HG03097 (cell line): Measurements from ENCODE around the gene WFDC10B.
"Not testable (repeated sequence)": the region's sequence is repeated elsewhere in the genome, so short reads cannot be mapped to it uniquely, and the experiment has no call there.

Experiments
- ATAC-seq: cut with Tn5 transposase; IDR thresholded peaks from one replicate; pipeline ENCODE4 v1.9.1; 2021; ENCODE audit not compliant: unreplicated experiment, low FRiP score

WFDC10B gene

GRCh38 chr20:45704969-45705637 is at the start of gene WFDC10B:
Gene WFDC10B (minus strand): TSS chr20:45705019. CDS start chr20:45685992, 19,027 bp downstream.
- no peak for ATAC-seq

GRCh38 chr20:45752746-45753145 is 47.9 kb upstream of the WFDC10B start:
- no peak for ATAC-seq

GRCh38 chr20:45751721-45752120 is 46.9 kb upstream of the WFDC10B start:
- no peak for ATAC-seq

GRCh38 chr20:45745015-45745414 is 40.2 kb upstream of the WFDC10B start:
- no peak for ATAC-seq

- ATAC-seq, result no peak
Measured at GRCh38 chr20:45742596-45742995, 37.8 kb upstream of the WFDC10B start.

- no peak for ATAC-seq
Measured at GRCh38 chr20:45735988-45736387, 31.2 kb upstream of the WFDC10B start.

GRCh38 chr20:45735552-45735951 is 30.7 kb upstream of the WFDC10B start:
- no peak for ATAC-seq

GRCh38 chr20:45732199-45732598 is 27.4 kb upstream of the WFDC10B start:
- ATAC-seq, result no peak

- no peak for ATAC-seq
Measured at GRCh38 chr20:45727044-45727443, 22.2 kb upstream of the WFDC10B start.

- no peak for ATAC-seq
Measured at GRCh38 chr20:45725134-45725533, 20.3 kb upstream of the WFDC10B start.

- ATAC-seq, result no peak
Measured at GRCh38 chr20:45722047-45722446, 17.2 kb upstream of the WFDC10B start, which contains the start of gene SPINT4. Gene SPINT4 (plus strand): TSS chr20:45722347. CDS start chr20:45722368, 21 bp downstream.

GRCh38 chr20:45716141-45716688 is 11.4 kb upstream of the WFDC10B start:
- ATAC-seq, result not testable (repeated sequence)

GRCh38 chr20:45701873-45702272 is 2.9 kb downstream of the WFDC10B start, which contains the start of gene WFDC13:
Gene WFDC13 (plus strand): TSS chr20:45702038. CDS start chr20:45702124, 86 bp downstream.
- no peak for ATAC-seq

- no peak for ATAC-seq
Measured at GRCh38 chr20:45701104-45701503, 3.7 kb downstream of the WFDC10B start.

GRCh38 chr20:45695496-45695895 is 9.3 kb downstream of the WFDC10B start:
- ATAC-seq, result no peak

GRCh38 chr20:45693346-45693745 is 11.5 kb downstream of the WFDC10B start:
- ATAC-seq, result not testable (repeated sequence)

- no peak for ATAC-seq
Measured at GRCh38 chr20:45685896-45686295, 18.9 kb downstream of the WFDC10B start.

GRCh38 chr20:45679650-45680049 is 25.2 kb downstream of the WFDC10B start:
- ATAC-seq, result no peak

GRCh38 chr20:45672765-45673164 is 32.1 kb downstream of the WFDC10B start:
- no peak for ATAC-seq

GRCh38 chr20:45670139-45670538 is 34.7 kb downstream of the WFDC10B start, which contains the start of gene WFDC11:
Gene WFDC11 (minus strand): TSS chr20:45670239. CDS start chr20:45650600, 19,639 bp downstream.
- ATAC-seq, result no peak

GRCh38 chr20:45657038-45657437 is 47.8 kb downstream of the WFDC10B start:
- not testable (repeated sequence) for ATAC-seq

GRCh38 chr20:45651726-45652125 is 53.1 kb downstream of the WFDC10B start:
- not testable (repeated sequence) for ATAC-seq
